GM12878 (cell line): ENCODE results near the gene SCN8A.

Experiments used
- POLR2A ChIP-seq: IDR thresholded peaks from 2 replicates; pipeline ENCODE4 v1.6.1; 2011; ENCODE audit warnings: low read depth, mild to moderate bottlenecking, low read length
- RAD21 ChIP-seq: IDR thresholded peaks from 2 replicates; pipeline ENCODE4 v1.6.1; 2011; ENCODE audit warnings: mild to moderate bottlenecking, low read depth, low read length, moderate library complexity; ENCODE audit not compliant: insufficient read depth
- TF ChIP-seq, protein P1 (sequence below), 3 experiments: IDR thresholded peaks in 2 of 3; conservative IDR thresholded peaks in 1 of 3; 2 replicates each; pipeline ENCODE4 v1.5.1; 2011; ENCODE audit warnings: low read depth in 3 of 3, low read length in 3 of 3, mild to moderate bottlenecking in 3 of 3, control low read depth in 2 of 3, moderate library complexity in 2 of 3, inconsistent platforms in 1 of 3, mixed read lengths in 1 of 3; ENCODE audit not compliant: control insufficient read depth in 2 of 3, insufficient read depth in 1 of 3; ENCODE audit errors: extremely low read depth in 1 of 3
- TF ChIP-seq, protein P2 (sequence below): IDR thresholded peaks from 2 replicates; pipeline ENCODE4 v1.6.1; 2012; ENCODE audit warnings: low read length, inconsistent platforms

DNA sequence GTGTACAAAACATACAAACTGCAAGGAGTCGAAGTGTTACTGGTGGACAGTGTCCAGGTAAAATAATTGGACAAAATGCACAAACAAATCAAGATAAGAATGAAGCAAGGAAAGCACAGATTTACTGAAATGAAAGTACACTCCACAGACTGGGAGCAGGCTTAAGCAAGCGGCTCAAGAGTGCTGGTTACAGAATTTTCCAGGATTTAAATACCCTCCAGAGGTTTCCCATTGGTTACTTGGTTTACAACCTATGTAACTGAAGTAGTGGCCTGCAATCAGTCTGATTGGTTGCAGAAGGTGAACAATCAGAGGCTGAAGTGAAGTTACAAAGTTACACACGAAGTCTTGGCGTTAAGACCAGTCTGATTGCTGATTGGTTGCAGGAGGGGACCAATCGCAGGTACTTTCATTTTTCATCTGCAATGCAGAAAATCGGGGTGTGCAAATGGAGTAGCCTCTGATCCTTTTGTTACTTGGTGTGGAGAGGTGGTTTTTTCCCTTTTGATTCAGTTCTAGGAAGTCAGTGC, 11.6 kb upstream of the SCN8A start:
- TF ChIP-seq, protein P1, sequence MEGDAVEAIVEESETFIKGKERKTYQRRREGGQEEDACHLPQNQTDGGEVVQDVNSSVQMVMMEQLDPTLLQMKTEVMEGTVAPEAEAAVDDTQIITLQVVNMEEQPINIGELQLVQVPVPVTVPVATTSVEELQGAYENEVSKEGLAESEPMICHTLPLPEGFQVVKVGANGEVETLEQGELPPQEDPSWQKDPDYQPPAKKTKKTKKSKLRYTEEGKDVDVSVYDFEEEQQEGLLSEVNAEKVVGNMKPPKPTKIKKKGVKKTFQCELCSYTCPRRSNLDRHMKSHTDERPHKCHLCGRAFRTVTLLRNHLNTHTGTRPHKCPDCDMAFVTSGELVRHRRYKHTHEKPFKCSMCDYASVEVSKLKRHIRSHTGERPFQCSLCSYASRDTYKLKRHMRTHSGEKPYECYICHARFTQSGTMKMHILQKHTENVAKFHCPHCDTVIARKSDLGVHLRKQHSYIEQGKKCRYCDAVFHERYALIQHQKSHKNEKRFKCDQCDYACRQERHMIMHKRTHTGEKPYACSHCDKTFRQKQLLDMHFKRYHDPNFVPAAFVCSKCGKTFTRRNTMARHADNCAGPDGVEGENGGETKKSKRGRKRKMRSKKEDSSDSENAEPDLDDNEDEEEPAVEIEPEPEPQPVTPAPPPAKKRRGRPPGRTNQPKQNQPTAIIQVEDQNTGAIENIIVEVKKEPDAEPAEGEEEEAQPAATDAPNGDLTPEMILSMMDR (IDR thresholded peaks at IDR 0.05 in 2 of 3, conservative IDR thresholded peaks at IDR 0.05 in 1 of 3; ENCODE audit: control insufficient read depth in 2 of 3, extremely low read depth in 1 of 3, insufficient read depth in 1 of 3, low read depth in 3 of 3, low read length in 3 of 3), result no peak
- TF ChIP-seq, protein P2, sequence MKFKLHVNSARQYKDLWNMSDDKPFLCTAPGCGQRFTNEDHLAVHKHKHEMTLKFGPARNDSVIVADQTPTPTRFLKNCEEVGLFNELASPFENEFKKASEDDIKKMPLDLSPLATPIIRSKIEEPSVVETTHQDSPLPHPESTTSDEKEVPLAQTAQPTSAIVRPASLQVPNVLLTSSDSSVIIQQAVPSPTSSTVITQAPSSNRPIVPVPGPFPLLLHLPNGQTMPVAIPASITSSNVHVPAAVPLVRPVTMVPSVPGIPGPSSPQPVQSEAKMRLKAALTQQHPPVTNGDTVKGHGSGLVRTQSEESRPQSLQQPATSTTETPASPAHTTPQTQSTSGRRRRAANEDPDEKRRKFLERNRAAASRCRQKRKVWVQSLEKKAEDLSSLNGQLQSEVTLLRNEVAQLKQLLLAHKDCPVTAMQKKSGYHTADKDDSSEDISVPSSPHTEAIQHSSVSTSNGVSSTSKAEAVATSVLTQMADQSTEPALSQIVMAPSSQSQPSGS, result no peak
- TF ChIP-seq RAD21, result no peak
- no peak for TF ChIP-seq POLR2A
